GM12878 (cell line): ENCODE results near the gene NPB. TPM values are rescaled to one million over a fixed set of nuclear protein-coding genes. Genes with fewer than 3 reads are reported as not detected.

ENCODE experiments used
- ATAC-seq: fragments of 200-7000 bp; cut with Tn5 transposase; 3 replicates; pipeline ENCODE4 v1.9.1; 2020; ENCODE audit warnings: mild to moderate bottlenecking, moderate library complexity
- BruUV-seq: library from RNA; stranded (reverse); fragments of 400-500 nt; replicated peaks from 2 replicates; lab custom pipeline; 2021; lab: Mats Ljungman, UMichigan
- CTCF ChIA-PET: fragments of 300-600 bp; sonication (Branson Sonifier 250); formaldehyde crosslinking; extraction: SDS; loops from one replicate; lab custom pipeline; 2021; ENCODE audit warnings: inconsistent platforms; lab: Yijun Ruan, JAX
- POLR2A ChIA-PET: fragments of 350-600 bp; formaldehyde crosslinking; extraction: SDS; loops from one replicate; lab custom pipeline; 2021; ENCODE audit warnings: inconsistent platforms; lab: Charles Lee
- RAD21 ChIA-PET: fragments of 300-600 bp; sonication (Branson Sonifier 250); formaldehyde crosslinking; loops from one replicate; lab custom pipeline; 2023; ENCODE audit warnings: antibody characterized with exemption; ENCODE audit not compliant: unreplicated experiment; lab: Charles Lee
- SMC1A ChIA-PET: fragments of 300-600 bp; sonication (Branson Sonifier 250); formaldehyde crosslinking; loops from one replicate; lab custom pipeline; 2023; ENCODE audit not compliant: unreplicated experiment, uncharacterized antibody; lab: Charles Lee
- DNase-seq: peaks from one replicate; pipeline ENCODE4 v3.0.0-alpha.2; 2011; ENCODE audit warnings: low read depth, low spot score
- FAIRE-seq: peaks from 3 replicates; lab custom pipeline; 2011; peaks lifted over from hg19 to GRCh38; lab: Jason Lieb, UNC
- H2AFZ ChIP-seq: 2 replicates; pipeline ENCODE4 v1.6.0; 2011; ENCODE audit warnings: low read depth, low read length, control low read depth; ENCODE audit not compliant: control insufficient read depth
- H3K27ac ChIP-seq: 2 replicates; pipeline ENCODE4 v1.5.1; 2011; ENCODE audit warnings: control low read depth; ENCODE audit not compliant: control insufficient read depth, insufficient read depth
- H3K27me3 ChIP-seq, 2 experiments: replicated peaks in 1 of 2; 2 replicates each; pipeline versions ENCODE4 v1.6.0 to v1.6.1; 2011; ENCODE audit warnings: low read length in 1 of 2; ENCODE audit not compliant: control insufficient read depth in 2 of 2, insufficient read depth in 2 of 2
- H3K36me3 ChIP-seq, 2 experiments: 2 replicates each; pipeline ENCODE4 v1.5.1; 2011; ENCODE audit warnings: low read length in 1 of 2; ENCODE audit not compliant: control insufficient read depth in 2 of 2, insufficient read depth in 2 of 2
- H3K4me1 ChIP-seq: 2 replicates; pipeline ENCODE4 v1.6.1; 2011; ENCODE audit warnings: mild to moderate bottlenecking, low read length, moderate library complexity, mixed read lengths; ENCODE audit not compliant: control insufficient read depth, insufficient read depth
- H3K4me2 ChIP-seq: 2 replicates; pipeline ENCODE4 v1.6.0; 2011; ENCODE audit warnings: control low read depth; ENCODE audit not compliant: control insufficient read depth, insufficient read depth
- H3K4me3 ChIP-seq: fragments of 200-600 bp; sonication (generic); 2 replicates; pipeline ENCODE4 v1.5.1; 2016
- H3K79me2 ChIP-seq: 2 replicates; pipeline ENCODE4 v1.6.0; 2011; ENCODE audit warnings: low read length; ENCODE audit not compliant: control insufficient read depth, insufficient read depth
- H3K9ac ChIP-seq: 2 replicates; pipeline ENCODE4 v1.8.0; 2011; ENCODE audit warnings: low read length, control low read depth, mixed read lengths; ENCODE audit not compliant: control insufficient read depth, insufficient read depth
- H3K9me3 ChIP-seq: replicated peaks from 3 replicates; pipeline ENCODE4 v1.5.1; 2011; ENCODE audit warnings: mild to moderate bottlenecking, low read length; ENCODE audit not compliant: control insufficient read depth, insufficient read depth
- H4K20me1 ChIP-seq: 2 replicates; pipeline ENCODE4 v1.6.0; 2011; ENCODE audit not compliant: control insufficient read depth, insufficient read depth
- FOXK2 ChIP-seq: fragments of 450-650 bp; IDR thresholded peaks from 2 replicates; pipeline ENCODE4 v1.6.1; 2017; ENCODE audit warnings: mild to moderate bottlenecking, moderate library complexity
- NR2F1 ChIP-seq: fragments of 450-650 bp; conservative IDR thresholded peaks from 2 replicates; pipeline ENCODE4 v1.6.1; 2017; ENCODE audit warnings: mild to moderate bottlenecking
- WGBS: methylation state at CpG from one replicate; pipeline ENCODE4 v1.1.6; 2016; ENCODE audit warnings: low lambda C conversion rate; ENCODE audit not compliant: insufficient replicate concordance, insufficient coverage; ENCODE audit errors: missing lambda C conversion rate; 5-methylcytosine and 5-hydroxymethylcytosine counted together
- in situ Hi-C: fragments of 300-500 bp; cut with MboI; formaldehyde crosslinking; loops from 9 replicates; pipeline ENCODE4 v1.14.3; 2018; ENCODE audit warnings: mixed read lengths
- intact Hi-C: fragments of 100-400 bp; cut with micrococcal nuclease; formaldehyde crosslinking; loops from one replicate; pipeline ENCODE4 v1.14.2; 2022; ENCODE audit not compliant: unreplicated experiment
- polyA plus RNA-seq, 11 experiments: library from polyadenylated mRNA; depleted of rRNA in 4 of 11; unstranded in 6 of 11; stranded (reverse) in 5 of 11; fragments of >200 nt; fragmentation: Nextera tagmentation in 4 of 11; fragmentation: Illumina TruSeq in 1 of 11; extraction: Ambion mirVana in 4 of 11; extraction: Trizol in 1 of 11; gene quantifications; 1 replicate in 1 of 11; 2 replicates in 10 of 11; pipeline versions ENCODE4 v1.2.1 to v1.2.3, GENCODE V29; 2011 to 2016; ENCODE audit warnings: inconsistent platforms in 2 of 11, missing spikeins in 2 of 11, low read depth in 1 of 11
- total RNA-seq, 4 experiments: library from RNA; depleted of rRNA in 3 of 4; stranded (reverse); fragments of >200 nt in 3 of 4; fragmentation: Illumina TruSeq in 1 of 4; extraction: Trizol in 1 of 4; gene quantifications; 2 replicates each; pipeline versions ENCODE4 v1.2.1 to v1.2.3, GENCODE V29; 2013 to 2021
- TF ChIP-seq, protein P1 (sequence below): IDR thresholded peaks from 2 replicates; pipeline ENCODE4 v1.6.1; 2011; ENCODE audit warnings: borderline replicate concordance, low read depth, mild to moderate bottlenecking, moderate library complexity, mixed read lengths, low read length; ENCODE audit not compliant: insufficient read depth; ENCODE audit errors: extremely low read length

The NPB gene
- total and polyA plus RNA-seq, 10 of the 15 experiments (the other 5 are each of a cell fraction or from before 2014, with no cell fraction given) = 0.03 to 0.40 (median 0.15) TPM; not detected in 2

DNA sequence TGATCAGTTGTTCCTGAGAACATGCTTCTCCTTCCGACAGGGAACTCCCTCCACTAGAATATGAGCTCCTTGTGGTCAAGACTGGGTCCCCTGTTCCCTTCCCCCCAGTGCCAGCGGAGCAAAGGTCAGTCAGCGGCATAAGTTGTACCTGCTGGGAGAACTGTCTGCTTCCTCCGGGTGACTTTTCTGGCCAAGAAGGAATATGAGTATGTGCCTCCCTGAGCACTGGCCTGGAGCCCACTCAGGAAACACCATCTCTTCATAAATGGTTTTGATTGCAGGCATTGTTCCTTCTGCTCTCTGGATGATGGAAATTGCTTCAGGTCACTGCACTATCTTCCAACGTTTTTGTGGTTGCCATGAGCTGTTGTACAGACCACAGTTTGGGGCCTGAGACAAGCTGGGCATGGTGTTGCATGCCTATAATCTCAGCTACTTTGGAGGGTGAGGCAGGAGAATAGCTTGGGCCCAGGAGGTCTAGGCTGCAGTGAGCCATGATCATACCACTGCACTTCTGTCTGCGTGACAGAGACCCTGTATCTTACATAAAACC is 38.8 kb upstream of the NPB start:
- RAD21 ChIA-PET = no interaction called here
- Histone ChIP-seq H2AFZ (no peak overlapping the region), H3K27ac (no peak overlapping the region), H3K4me2 (peak overlapping the region; percentile 83), H3K79me2 (peaks cover 72% of the 10 kb centered on the region), H3K9ac (no peak overlapping the region), H3K36me3 (peaks cover 9 to 18% of the 10 kb centered on the region in 2 experiments), H3K9me3 (no peaks in the 10 kb centered on the region), H3K4me3 (peak overlapping the region; percentile 94), H3K4me1 (peaks cover 23% of the 10 kb centered on the region), H4K20me1 (0 out of 2 replicates have a peak, but pooled peaks cover 5% of the 10 kb centered on the region), H3K27me3 (no peaks in the 10 kb centered on the region)
- intact Hi-C loops (loop anchor here (5.0 kb wide), 1 partner anchor 159 kb away; the partner anchor contains the start of genes CENPX and LRRC45), in situ Hi-C loops (no loop called here)
- WGBS = 86% methylated on average over 6 of the region's 6 CpGs
- no peak for DNase-seq
- TF ChIP-seq FOXK2 (no peak), NR2F1 (0 out of 2 replicates have a peak, but pooled peaks have one; percentile 12)
- TF ChIP-seq, protein P1, sequence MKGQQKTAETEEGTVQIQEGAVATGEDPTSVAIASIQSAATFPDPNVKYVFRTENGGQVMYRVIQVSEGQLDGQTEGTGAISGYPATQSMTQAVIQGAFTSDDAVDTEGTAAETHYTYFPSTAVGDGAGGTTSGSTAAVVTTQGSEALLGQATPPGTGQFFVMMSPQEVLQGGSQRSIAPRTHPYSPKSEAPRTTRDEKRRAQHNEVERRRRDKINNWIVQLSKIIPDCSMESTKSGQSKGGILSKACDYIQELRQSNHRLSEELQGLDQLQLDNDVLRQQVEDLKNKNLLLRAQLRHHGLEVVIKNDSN = no peak
- ATAC-seq = no peak
- SMC1A ChIA-PET = interaction anchor here (0.8 to 1.8 kb wide), 2 partner anchors 9 to 127 kb away, joined by 3 to 5 read pairs; no protein-coding TSS in a partner anchor
- FAIRE-seq = no peak
- POLR2A ChIA-PET = interaction anchor here (0.7 to 1.0 kb wide), 3 partner anchors 64 to 127 kb away, joined by 3 read pairs; partner anchors contain the start of gene PYCR1
- no TSS peak for BruUV-seq
- CTCF ChIA-PET = interaction anchor here (0.6 kb wide), 1 partner anchor 371 kb away, joined by 5 read pairs; no protein-coding TSS in a partner anchor
